HG02610 (cell line): ENCODE results near the gene FBN2.
"Not testable (repeated sequence)": the region's sequence is repeated elsewhere in the genome, so short reads cannot be mapped to it uniquely, and the experiment has no call there.

ENCODE experiments used
- ATAC-seq: cut with Tn5 transposase; IDR thresholded peaks from one replicate; pipeline ENCODE4 v1.9.1; 2021; ENCODE audit warnings: mild to moderate bottlenecking, moderate library complexity; ENCODE audit not compliant: unreplicated experiment

The FBN2 gene

DNA sequence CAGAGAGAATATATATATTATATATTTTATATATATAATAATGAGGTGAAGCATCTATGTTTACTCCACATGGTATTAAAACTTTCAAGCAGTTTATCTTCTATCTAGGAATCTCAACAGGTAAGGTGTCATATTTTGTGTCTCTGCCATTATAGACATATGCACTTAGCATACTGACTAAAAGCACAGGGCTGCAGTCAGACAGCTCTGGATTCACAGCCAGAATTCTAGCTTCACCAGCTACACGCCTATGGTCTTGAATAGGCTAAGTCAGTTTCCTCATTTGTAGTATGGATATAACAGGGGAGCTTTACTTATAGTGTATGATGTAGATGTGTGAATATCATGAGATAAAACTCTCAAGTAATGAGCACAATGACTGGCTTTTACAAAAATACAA is 57.9 kb downstream of the FBN2 start:
- no peak for ATAC-seq

DNA sequence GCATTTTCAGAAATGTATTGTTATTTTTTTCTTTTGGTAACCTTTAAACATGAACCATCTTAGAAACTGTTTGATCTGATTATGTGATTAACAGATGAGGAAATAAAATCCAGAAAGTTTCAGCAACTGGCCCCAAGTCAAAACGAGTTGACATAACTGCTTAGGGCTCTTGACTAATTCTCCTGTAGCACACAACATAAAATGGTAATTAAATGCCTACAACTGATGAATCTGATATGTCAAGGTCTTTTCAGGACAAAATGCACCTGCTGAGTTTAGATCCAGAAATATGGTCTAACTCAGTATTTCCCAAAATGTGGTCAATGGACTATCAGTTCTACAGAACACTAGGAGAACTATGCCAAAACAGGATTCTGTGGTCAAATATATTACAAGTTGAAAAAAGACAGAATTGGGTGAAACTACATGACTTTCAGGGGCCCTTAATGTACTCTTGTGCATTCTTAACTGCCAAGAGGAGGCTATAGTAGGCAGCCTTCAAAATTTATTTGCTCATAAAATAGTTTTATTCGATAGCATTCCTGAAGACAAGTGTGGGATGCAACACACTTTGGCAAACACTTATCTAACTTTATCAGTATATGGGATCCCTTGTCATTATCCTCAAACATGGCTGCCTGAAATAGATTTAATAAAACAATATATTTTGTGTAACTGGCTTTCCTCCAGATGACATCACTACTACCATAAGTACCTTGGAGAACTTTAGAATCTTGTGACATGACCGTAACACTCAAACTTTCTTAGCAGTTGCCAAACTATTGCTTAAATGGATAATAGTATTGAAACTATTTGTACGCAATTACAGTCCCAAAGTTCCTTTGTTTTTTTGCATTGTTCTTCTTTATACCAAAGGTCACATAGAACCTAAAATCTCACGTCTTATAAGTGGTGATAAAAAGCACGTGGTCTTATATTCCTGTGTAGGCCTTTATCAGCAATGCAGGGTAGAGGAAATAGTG is 59.4 kb downstream of the FBN2 start:
- ATAC-seq, result no peak

DNA sequence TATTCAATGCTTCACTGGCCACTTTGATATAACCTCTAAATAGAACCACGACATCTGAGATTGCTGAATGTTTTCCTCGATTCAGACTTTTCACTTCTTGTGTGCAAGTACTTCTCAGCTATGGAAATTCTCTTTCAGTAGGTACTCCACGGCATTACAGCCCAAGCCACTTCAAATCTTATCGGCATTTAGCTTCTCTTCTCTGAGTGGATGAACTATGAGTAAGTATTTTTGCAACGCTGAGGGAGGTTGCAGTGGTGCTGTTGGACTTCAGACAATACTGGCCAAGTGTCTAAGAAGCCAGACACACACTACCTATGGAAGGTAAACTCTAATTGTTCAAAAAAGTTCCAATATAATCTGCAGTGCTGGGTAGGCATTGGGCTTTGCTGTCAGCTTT is 60.1 kb downstream of the FBN2 start:
- ATAC-seq, result no peak

DNA sequence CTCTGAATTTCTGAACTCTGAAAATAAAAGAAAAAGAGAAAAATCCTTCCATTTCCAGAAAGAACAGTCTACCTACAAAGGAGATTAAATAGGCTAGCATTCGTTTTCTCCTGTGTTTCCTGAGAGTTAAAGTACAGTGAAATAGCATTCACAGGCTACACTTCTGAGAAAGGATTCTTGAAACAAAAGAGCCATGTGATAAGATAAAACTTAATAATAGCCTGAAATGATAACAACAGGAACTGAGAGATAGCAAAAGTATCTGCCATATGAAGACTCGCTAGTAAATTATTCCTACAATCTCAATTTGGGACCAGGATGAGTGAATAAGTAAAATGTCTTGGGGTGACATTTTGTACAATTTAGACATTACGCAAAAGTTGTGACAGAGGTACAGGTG is 62.4 kb downstream of the FBN2 start:
- no peak for ATAC-seq

DNA sequence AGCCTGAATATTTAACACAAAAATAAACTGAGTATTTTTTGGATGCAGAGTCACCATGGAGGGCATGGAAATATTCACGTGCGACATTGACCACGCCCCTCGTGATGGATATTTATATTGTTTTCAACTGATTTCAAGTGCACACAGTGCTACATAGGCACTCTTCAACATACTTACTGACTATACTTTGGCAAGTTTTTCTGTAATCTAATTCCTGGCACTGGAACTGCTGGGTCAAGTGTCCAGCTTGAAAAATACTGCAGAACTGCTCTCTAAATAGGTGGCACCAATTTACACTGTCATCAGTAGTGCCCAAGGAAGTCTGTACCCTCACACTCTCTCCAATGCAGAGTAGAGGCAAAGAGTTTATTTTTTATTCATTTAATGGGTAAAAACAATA is 65.1 kb downstream of the FBN2 start:
- no peak for ATAC-seq

DNA sequence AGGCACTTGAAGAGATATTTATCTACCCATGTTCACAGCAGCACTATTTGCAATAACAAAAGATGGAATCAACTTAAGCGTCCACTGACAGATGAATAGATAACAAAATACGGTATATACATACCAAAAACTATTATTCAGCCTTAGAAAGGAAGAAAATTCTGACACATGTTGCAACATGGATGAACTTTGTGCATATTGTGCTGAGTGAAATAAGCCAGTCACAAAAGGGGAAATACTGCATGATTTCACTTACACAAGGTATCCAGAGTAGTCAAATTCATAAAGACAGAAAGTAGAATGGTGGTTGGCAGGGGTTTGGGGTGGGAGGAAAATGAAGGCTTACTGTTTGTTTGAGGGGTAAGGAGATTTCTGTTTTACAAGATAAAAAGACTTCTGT is 66.0 kb downstream of the FBN2 start:
- ATAC-seq, result no peak

DNA sequence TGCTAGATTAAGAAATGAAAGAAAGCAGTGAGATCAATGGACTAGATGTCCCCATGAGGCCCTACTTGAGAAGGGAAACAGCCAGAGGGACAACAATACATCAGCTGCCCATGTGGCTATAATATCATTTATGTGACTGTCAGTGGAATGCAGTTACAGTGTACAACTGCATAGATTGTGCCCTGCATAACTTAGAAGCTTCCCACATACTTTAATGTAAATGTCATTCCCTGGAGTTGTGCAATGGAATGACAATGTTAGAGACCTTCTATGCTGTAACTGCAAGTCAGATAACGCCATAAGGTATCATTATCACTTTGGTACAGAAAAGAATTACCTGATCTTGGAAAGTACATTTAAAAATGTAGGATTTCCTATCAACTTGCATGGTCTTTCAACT is 67.4 kb downstream of the FBN2 start:
- no peak for ATAC-seq

DNA sequence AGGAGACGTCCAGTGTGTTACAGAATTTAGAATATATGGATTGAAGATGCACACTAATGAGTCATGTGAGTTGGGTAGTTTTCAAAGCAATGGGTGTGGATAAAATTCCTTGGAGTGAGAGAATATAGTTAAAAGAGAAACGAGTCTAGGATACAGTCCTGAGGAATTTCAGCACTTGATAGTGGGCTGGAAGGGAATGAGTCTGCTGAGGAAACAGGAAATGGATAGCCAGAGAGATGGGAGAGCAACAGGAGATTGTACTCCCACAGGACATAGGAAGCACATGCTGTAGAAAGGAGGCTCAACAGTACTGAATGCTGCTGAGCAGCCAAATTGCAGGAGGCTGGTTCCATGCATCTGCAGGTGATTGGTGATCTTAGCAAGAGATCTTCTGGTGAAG is 68.1 kb downstream of the FBN2 start:
- ATAC-seq, result no peak

DNA sequence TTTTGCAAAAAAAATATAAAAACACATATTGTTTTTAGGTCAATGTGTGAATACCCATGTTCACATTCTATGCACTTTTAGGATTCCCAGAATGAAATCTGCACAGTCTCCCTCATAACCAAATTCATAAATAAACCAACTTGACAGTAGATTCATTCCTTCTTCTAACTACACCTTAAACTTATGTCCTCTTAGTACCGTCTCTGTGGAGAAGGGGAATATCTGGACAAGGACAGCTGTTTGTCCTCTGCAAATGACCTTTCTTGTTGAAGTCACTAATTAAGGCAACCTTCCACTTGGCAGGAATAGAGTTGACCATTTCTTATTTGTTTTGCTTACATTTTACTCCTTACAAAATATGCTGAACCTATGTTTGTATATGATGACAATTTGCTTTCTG is 71.1 kb downstream of the FBN2 start:
- ATAC-seq, result no peak

DNA sequence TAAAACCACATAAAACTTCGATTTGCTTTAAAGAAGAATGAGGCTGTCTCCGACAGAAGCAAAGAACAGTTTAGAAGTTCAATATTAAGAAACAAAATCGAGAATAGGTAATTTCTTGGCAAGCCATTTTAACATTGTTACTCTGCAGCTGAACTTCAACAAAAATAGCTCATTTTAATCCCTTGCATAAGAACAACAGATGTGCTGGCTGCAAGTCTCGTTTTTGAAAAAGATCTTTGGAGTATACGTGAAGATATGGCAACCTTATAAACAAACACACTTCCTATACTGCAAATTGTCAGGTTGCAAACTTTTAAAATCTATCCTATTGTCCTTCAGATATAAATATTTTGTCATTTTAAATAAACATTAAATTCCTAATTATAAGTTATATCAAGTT is 71.5 kb downstream of the FBN2 start:
- no peak for ATAC-seq

DNA sequence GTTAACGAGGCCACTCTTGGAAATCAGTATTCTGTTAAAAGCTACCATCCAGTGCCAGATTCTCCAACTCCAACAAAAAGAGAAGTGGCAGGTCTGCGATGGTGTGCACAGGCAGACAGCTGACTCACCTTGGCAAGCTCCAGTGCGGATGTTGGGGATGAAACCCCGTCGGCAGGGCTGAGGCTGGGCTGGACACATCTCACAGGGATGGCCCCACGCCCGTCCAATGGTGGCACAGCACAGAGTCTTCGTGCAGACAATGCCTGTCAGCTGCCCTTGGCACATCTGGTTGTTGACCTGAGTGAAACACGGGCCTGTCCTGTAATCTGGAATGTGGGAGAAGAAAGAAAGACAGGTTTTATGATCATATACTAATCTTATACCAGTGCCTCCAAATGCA is 73.4 kb downstream of the FBN2 start:
- no peak for ATAC-seq

DNA sequence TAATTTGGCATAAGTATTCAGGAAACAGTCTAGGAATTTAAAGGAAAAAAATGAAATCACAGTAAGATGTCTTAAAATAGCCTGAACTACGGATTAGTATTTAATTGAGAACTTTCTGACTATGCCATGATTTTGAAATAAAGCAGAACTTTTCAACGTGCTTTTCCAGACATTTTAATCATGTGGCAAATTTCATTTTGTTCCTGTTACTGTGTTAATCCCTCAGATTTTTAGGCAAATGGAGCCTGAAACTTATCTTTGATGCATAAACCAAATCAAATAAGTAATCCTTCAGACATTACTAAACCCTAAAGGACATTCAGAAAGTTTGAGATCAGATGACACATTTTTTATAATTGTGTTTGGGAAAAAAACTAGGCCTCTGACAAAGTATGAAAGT is 75.7 kb downstream of the FBN2 start:
- no peak for ATAC-seq

DNA sequence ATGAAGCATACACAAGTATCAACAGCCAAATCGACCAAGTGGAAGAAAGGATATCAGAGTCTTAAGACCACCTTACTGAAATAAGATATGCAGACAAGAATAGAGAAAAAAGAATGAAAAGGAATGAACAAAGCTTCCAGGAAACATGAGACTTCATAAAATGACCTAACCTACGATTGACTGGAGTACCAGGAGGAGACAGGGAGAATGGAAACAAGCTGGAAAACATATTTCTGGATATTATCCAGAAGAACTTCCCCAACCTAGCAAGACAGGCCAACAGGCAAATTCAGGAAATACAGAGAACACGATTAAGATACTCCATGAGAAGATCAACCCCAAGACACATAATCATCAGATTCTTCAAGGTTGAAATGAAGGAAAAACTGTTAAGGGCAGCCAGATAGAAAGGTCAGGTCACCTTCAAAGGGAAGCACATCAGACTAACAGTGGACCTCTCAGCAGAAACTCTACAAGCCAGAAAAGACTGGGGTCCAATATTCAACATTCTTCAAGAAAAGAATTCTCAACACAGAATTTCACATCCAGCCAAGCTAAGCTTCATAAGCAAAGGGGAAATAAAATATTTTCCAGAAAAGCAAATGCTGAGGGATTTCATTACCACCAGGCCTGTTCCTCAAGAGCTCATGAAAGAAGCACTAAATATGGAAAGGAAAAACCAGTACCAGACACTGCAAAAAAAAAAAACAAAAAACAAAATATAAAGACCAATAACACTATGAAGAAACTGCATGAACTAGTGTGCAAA is 80.7 kb downstream of the FBN2 start:
- not testable (repeated sequence) for ATAC-seq

DNA sequence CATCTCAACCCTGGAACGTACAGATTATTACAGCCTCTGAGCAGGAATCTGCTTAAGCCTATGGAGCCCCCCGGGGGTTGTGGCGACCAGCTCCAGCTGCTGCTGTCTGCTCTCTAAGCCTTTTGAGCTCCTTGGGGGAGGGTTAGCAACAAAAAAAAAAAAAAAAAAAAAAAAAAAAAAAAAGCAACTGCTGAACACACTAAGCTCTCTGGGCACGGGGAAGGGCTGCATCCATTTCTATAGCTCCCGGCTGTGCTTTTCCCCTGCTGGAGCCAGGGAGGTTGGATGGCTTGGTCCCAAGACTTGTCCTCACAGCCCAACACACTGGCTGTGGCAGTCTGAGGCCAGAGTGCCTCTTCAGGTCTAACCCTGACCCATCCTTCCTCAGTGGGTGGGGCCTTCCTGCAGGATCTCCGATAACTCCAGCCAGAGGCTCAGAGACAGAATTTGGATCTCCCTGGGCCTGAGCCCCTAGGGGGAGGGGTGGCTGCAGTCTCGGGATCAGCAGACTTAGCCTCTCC is 82.1 kb downstream of the FBN2 start:
- no peak for ATAC-seq

DNA sequence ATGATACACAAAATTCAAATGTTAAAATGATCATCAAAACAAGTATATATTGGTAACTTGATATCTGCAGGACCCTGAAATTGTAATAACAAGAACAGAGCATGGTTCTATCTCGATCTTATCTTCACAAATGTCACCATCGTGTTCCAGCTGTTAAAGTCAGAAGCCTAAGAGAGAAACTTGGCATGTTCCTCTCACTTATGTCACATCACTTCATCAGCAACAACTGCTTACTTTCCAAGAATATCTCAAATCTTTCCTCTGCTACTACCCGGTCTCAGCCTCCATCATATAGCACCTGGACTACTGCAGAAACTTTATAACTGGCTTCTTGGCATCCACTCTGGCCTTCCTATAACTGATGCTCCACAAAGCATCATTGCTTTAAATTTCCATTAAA is 84.9 kb downstream of the FBN2 start:
- no peak for ATAC-seq

DNA sequence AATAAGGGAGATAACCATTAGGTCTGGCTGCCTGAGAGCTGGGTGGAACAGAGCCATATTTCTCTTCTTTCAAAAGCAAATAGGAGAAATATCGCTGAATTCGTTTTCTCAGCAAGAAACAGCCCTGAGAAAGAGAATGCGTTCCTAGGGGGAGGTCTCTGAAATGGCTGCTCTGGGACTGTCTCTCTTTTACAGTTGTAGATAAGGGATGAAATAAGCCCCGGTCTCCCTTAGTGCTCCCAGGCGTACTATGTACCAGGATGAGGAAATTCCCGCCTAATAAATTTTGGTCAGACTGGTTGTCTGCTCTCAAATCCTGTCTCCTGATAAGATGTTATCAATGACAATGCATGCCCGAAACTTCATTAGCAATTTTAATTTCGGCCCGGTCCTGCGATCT is 90.8 kb downstream of the FBN2 start:
- ATAC-seq, result not testable (repeated sequence)

DNA sequence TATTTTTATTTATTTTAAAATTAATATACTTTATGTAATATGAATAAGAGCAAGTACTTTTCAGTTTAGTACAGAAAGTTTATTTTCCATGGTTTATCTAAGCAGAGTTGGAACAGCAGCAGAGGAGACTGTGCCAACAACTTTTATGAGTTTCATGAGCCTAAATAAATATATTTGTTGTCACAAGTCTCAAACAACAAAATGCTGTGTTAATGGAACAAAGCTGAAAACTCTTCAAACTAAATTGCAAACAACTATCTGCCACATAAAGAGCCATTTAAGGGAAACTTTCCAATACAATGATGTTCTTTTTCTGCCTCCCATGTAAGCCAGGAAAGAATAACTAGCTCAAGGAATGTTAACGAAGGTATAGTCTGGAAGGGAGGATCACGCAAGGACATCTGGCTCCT is 96.1 kb downstream of the FBN2 start:
- ATAC-seq, result no peak

DNA sequence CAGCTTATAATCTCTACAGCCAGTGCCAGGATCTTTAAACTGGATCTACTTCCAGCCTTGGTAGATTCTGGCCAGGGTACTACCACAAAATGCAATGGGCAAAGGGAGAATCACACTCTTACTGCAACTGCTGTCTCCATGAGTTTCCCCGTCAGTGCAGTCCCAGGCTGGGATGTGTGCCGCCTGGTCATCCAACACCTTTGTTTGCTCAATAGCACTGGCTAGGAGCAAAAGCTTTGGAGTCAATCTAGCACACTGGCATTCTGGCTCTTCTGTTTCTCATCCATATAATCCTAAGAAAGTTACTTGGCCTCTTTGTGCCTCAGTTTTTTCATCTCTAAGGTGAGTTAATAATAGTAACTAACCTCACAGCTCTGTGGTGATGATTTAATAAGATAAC is 96.9 kb downstream of the FBN2 start:
- ATAC-seq, result no peak

DNA sequence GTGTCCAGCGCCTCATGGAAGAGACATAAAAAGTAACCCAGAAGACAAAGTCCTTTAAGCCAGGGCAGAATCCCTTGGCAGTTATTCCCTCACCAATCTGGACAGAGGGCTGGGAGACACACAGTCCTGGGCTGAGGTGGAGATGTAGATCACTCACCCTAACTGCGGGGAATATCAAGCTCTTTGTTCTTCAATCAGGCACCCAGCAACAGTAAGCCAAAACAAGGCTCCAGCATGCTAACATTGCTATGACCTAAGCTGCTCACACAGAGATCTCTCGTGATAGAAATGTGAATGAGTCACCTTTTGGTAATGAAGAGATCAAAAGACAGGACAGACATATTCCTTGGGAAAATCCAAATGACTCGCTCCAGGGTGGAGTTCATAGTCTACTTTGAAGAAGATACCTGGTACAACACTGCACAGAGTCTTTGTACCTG is 101.3 kb downstream of the FBN2 start:
- no peak for ATAC-seq

DNA sequence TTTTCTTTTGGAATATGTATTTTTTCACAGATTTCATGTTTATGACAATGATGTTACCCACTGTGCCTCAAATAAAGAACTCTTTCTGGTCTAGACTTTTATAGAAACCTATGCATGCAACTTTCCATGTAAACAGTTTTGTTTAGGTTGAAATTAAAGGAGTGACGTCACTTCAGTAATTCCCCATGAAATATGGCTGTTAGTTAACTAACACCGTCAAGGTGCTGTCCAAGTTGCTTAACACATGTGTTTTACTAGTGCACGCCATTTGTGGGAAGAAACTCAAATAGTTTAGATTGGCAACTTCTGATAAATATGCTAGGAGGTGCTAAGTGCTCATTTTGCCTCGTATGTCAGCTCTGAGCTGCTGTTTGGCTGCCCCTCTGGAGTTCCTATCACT is 102.2 kb downstream of the FBN2 start:
- ATAC-seq, result no peak

DNA sequence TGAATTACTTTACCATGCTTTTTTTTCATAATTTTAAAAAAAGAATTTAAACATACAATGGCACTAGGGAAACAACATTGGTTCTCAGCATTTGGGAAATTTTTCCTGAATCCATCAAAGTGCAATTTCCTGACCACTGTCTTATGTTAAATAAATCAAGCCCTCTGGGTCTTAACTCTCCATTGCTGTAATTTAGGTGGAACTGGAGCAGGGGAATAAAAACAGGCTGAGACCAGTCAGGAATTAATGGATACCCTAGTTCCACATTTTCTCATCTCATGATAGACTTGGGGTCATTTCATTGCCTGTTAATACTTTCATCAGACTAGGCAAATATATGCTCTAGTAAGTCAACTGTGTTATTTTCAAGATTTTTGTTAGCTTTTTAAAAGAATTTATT is 103.1 kb downstream of the FBN2 start:
- no peak for ATAC-seq

DNA sequence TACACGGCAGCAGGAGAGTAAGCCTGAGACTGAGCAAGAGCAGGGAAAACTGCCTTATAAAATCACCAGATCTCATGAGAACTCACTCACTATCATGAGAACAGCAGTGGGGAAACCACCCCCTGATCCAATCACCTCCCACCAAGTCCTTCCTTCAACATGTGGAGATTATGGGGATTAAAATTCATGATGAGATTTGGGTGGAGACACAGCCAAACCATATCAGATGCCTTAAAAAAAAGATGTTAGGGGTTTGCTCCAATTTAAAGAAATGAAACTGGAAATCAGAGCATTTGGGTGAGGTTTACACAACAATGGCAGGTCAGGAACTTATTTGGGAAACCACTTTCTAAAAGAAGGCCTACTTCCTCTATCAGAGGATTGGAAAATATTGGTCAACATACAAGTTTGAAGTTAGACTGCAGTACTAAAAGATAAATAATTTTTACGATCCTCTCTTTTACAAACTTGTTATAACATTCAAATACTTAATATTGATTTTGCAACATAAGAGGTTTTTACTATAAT is 105.1 kb downstream of the FBN2 start:
- no peak for ATAC-seq
